Endodermal cell (in vitro differentiated cells): ENCODE results near the gene GPATCH1. TPM values are rescaled to one million over a fixed set of nuclear protein-coding genes. Genes with fewer than 3 reads are reported as not detected.
"Not testable (repeated sequence)": the region's sequence is repeated elsewhere in the genome, so short reads cannot be mapped to it uniquely, and the experiment has no call there.

Experiments
- DNase-seq: peaks from one replicate; pipeline ENCODE4 v3.0.0-alpha.2; 2017
- H3K27ac ChIP-seq: 2 replicates; pipeline ENCODE4 v1.5.1; 2013; ENCODE audit warnings: mild to moderate bottlenecking, low read depth, low read length, moderate library complexity
- H3K27me3 ChIP-seq: 2 replicates; pipeline ENCODE4 v1.6.1; 2013; ENCODE audit warnings: mild to moderate bottlenecking, low read length, moderate library complexity; ENCODE audit not compliant: insufficient read depth, control insufficient read depth, poor library complexity, severe bottlenecking
- H3K36me3 ChIP-seq: 2 replicates; pipeline ENCODE4 v1.7.0; 2013; ENCODE audit warnings: mild to moderate bottlenecking, low read length, moderate library complexity; ENCODE audit not compliant: control insufficient read depth, insufficient read depth
- H3K4me1 ChIP-seq: one replicate; pipeline ENCODE4 v1.7.0; 2013; ENCODE audit warnings: low read length; ENCODE audit not compliant: control insufficient read depth, insufficient read depth
- H3K4me3 ChIP-seq: 2 replicates; pipeline ENCODE4 v1.5.1; 2013; ENCODE audit warnings: mild to moderate bottlenecking, low read length, moderate library complexity
- H3K9ac ChIP-seq: 2 replicates; pipeline ENCODE4 v1.6.1; 2013; ENCODE audit warnings: mild to moderate bottlenecking, low read length, moderate library complexity; ENCODE audit not compliant: poor library complexity, severe bottlenecking; ENCODE audit errors: extremely low read depth
- H3K9me3 ChIP-seq: 2 replicates; pipeline ENCODE4 v1.6.1; 2013; ENCODE audit warnings: mild to moderate bottlenecking, low read length, moderate library complexity; ENCODE audit not compliant: control insufficient read depth
- H3K27ac Mint-ChIP-seq: 2 replicates; pipeline ENCODE4 v1.8.0; 2020; ENCODE audit warnings: mixed read lengths
- H3K27me3 Mint-ChIP-seq: 2 replicates; pipeline ENCODE4 v1.8.0; 2021; ENCODE audit warnings: mild to moderate bottlenecking, mixed read lengths; ENCODE audit not compliant: insufficient read depth
- H3K36me3 Mint-ChIP-seq: 2 replicates; pipeline ENCODE4 v1.8.0; 2020; ENCODE audit warnings: low read depth, mixed read lengths
- H3K4me1 Mint-ChIP-seq: 2 replicates; pipeline ENCODE4 v1.8.0; 2020; ENCODE audit warnings: mixed read lengths
- H3K4me3 Mint-ChIP-seq: 2 replicates; pipeline ENCODE4 v1.8.0; 2020; ENCODE audit warnings: mild to moderate bottlenecking, moderate library complexity, mixed read lengths
- H3K9me3 Mint-ChIP-seq: 2 replicates; pipeline ENCODE4 v1.8.0; 2020; ENCODE audit warnings: mild to moderate bottlenecking, mixed read lengths
- CTCF ChIP-seq: fragments of 200-600 bp; sonication (generic); conservative IDR thresholded peaks from 2 replicates; pipeline ENCODE4 v1.5.0; 2021; ENCODE audit warnings: antibody characterized with exemption, mild to moderate bottlenecking
- WGBS, 2 experiments: methylation state at CpG; one replicate each; pipeline versions ENCODE4 v1.1.5 to v1.1.7; 2013; ENCODE audit warnings: missing lambda C conversion rate in 2 of 2, mixed read lengths in 1 of 2; ENCODE audit not compliant: insufficient coverage in 1 of 2, insufficient read length in 1 of 2; 5-methylcytosine and 5-hydroxymethylcytosine counted together
- total RNA-seq, 2 donors: library from RNA; stranded (reverse); fragmentation: NEBNext Ultra II Directional in 1 of 2; extraction: Animal tissue kit (Norgen Biotek cat#: 25700) in 1 of 2; gene quantifications; 2 replicates in 1 of 2; 3 replicates in 1 of 2; pipeline ENCODE4 v1.2.1, GENCODE V29; 2021

The GPATCH1 gene
- total RNA-seq, 2 donors from 2014 or later, result 10.1 to 11.2 TPM

GRCh38 chr19:33163481-33163880 is 82.5 kb downstream of the GPATCH1 start:
- no peak overlapping the region for H3K4me3 ChIP-seq
- no peak overlapping the region for H3K9ac ChIP-seq
- Mint-ChIP-seq H3K36me3 (peaks cover 3% of the 10 kb centered on the region), H3K4me3 (no peak overlapping the region), H3K27me3 (no peaks in the 10 kb centered on the region), H3K27ac (no peak overlapping the region), H3K9me3 (peaks cover 31% of the 10 kb centered on the region), H3K4me1 (no peaks in the 10 kb centered on the region)
- 86 to 96% methylated on average over 1 to 6 of the region's 6 CpGs for WGBS, 2 experiments
- no peaks in the 10 kb centered on the region for H3K27me3 ChIP-seq
- no peak for TF ChIP-seq CTCF
- no peaks in the 10 kb centered on the region for H3K4me1 ChIP-seq
- peaks cover 8% of the 10 kb centered on the region for H3K9me3 ChIP-seq
- DNase-seq, result peak; percentile 4
- no peaks in the 10 kb centered on the region for H3K36me3 ChIP-seq
- no peak overlapping the region for H3K27ac ChIP-seq

- H3K4me3 ChIP-seq, H3K4me1 Mint-ChIP-seq, H3K36me3 ChIP-seq, H3K36me3 Mint-ChIP-seq, DNase-seq, H3K27ac Mint-ChIP-seq, H3K4me1 ChIP-seq, H3K27me3 Mint-ChIP-seq, H3K4me3 Mint-ChIP-seq, H3K27ac ChIP-seq, H3K9ac ChIP-seq, H3K27me3 ChIP-seq: not testable (repeated sequence)
- H3K9me3 Mint-ChIP-seq, result peaks cover 33% of the 10 kb centered on the region
- H3K9me3 ChIP-seq, result peaks cover 14% of the 10 kb centered on the region
- 78 to 83% methylated on average over 3 to 6 of the region's 6 CpGs for WGBS, 2 experiments
Observed at GRCh38 chr19:33166037-33166436, 85.1 kb downstream of the GPATCH1 start.

- Histone ChIP-seq H3K4me3 (no peak overlapping the region), H3K27ac (no peak overlapping the region), H3K9ac (no peak overlapping the region), H3K4me1 (no peaks in the 10 kb centered on the region), H3K36me3 (no peaks in the 10 kb centered on the region), H3K27me3 (no peaks in the 10 kb centered on the region), H3K9me3 (peaks cover 14% of the 10 kb centered on the region)
- no peak for DNase-seq
- Mint-ChIP-seq H3K27me3 (no peaks in the 10 kb centered on the region), H3K4me1 (peaks cover under 1% of the 10 kb centered on the region), H3K36me3 (peaks cover 8% of the 10 kb centered on the region), H3K9me3 (peaks cover 33% of the 10 kb centered on the region), H3K4me3 (no peak overlapping the region), H3K27ac (no peak overlapping the region)
- no peak for TF ChIP-seq CTCF
- WGBS, 2 experiments, result 89 to 100% methylated on average over 1 of the region's 1 CpG
Observed at GRCh38 chr19:33167438-33167837, 86.5 kb downstream of the GPATCH1 start.

GRCh38 chr19:33168528-33168927 is 87.5 kb downstream of the GPATCH1 start:
- Mint-ChIP-seq H3K4me1 (peaks cover 2% of the 10 kb centered on the region), H3K9me3 (peaks cover 33% of the 10 kb centered on the region), H3K4me3 (no peak overlapping the region), H3K27me3 (no peaks in the 10 kb centered on the region), H3K27ac (no peak overlapping the region), H3K36me3 (peaks cover 11% of the 10 kb centered on the region)
- TF ChIP-seq CTCF, result no peak
- Histone ChIP-seq H3K36me3 (no peaks in the 10 kb centered on the region), H3K4me1 (no peaks in the 10 kb centered on the region), H3K27me3 (no peaks in the 10 kb centered on the region), H3K9ac (no peak overlapping the region), H3K9me3 (peaks cover 14% of the 10 kb centered on the region), H3K27ac (no peak overlapping the region), H3K4me3 (no peak overlapping the region)
- no peak for DNase-seq
- WGBS, 2 experiments, result 80% methylated on average over 1 of the region's 1 CpG; no CpG with 5 or more reads in 1 of the 2 experiments
